ENCODE results near the gene C1orf198. TPM values are rescaled to one million over a fixed set of nuclear protein-coding genes. Genes with fewer than 3 reads are reported as not detected.

C1orf198 gene
- total and polyA plus RNA-seq, 2 experiments from 2014 or later = 76.2 to 123 TPM

GRCh38 chr1:230794431-230794830 is 73.9 kb downstream of the C1orf198 start:
- no peak overlapping the region for H3K4me2 ChIP-seq (ENCODE audit: unreplicated experiment)
- TF ChIP-seq EZH2phosphoT487 (IDR thresholded peaks at IDR 0.05; ENCODE audit: insufficient read depth, low read depth) = no peak
- TF ChIP-seq EZH2 (IDR thresholded peaks at IDR 0.05; ENCODE audit: insufficient read depth, poor library complexity, severe bottlenecking) = no peak
- no peaks in the 10 kb centered on the region for H4K20me1 ChIP-seq (ENCODE audit: insufficient read depth)
- no peaks in the 10 kb centered on the region for H3K9me2 ChIP-seq (ENCODE audit: insufficient read depth)
- H3K4me1 ChIP-seq (ENCODE audit: insufficient read depth) = no peaks in the 10 kb centered on the region
- H3K79me2 ChIP-seq (ENCODE audit: insufficient read depth) = no peaks in the 10 kb centered on the region
- no peaks in the 10 kb centered on the region for H3K36me3 ChIP-seq (ENCODE audit: low read depth)
- in situ Hi-C loops (cut with MboI) = loop anchor here (10.0 kb wide), 2 partner anchors 130 to 410 kb away; no protein-coding TSS in a partner anchor
- H3K9ac ChIP-seq = no peak overlapping the region
- H2AFZ ChIP-seq = no peak overlapping the region
- H3K4me3 ChIP-seq = no peak overlapping the region
- H3K27ac ChIP-seq = no peak overlapping the region
- no peaks in the 10 kb centered on the region for H3F3A ChIP-seq (ENCODE audit: insufficient read depth)
- H3K27me3 ChIP-seq (replicated peaks; ENCODE audit: insufficient read depth) = no peaks in the 10 kb centered on the region; the same call in 1 of the 2 replicates
- peak; percentile 19 for DNase-seq
- H3K9me3 ChIP-seq (ENCODE audit: low read depth) = no peaks in the 10 kb centered on the region
- WGBS, 2 experiments (ENCODE audit: low coverage in 1 of 2, low lambda C conversion rate in 2 of 2, missing lambda C conversion rate in 2 of 2) = 29 to 30% methylated on average over 5 of the region's 5 CpGs

- no peaks in the 10 kb centered on the region for H3K36me3 ChIP-seq (ENCODE audit: low read depth)
- no peak overlapping the region for H3K9ac ChIP-seq
- no peaks in the 10 kb centered on the region for H3K4me1 ChIP-seq (ENCODE audit: insufficient read depth)
- 84 to 89% methylated on average over 9 of the region's 9 CpGs for WGBS, 2 experiments (ENCODE audit: low coverage in 1 of 2, low lambda C conversion rate in 2 of 2, missing lambda C conversion rate in 2 of 2)
- no peaks in the 10 kb centered on the region for H3K9me2 ChIP-seq (ENCODE audit: insufficient read depth)
- H3K9me3 ChIP-seq (ENCODE audit: low read depth) = no peaks in the 10 kb centered on the region
- H3F3A ChIP-seq (ENCODE audit: insufficient read depth) = no peaks in the 10 kb centered on the region
- H3K27me3 ChIP-seq (replicated peaks; ENCODE audit: insufficient read depth) = no peaks in the 10 kb centered on the region; the same call in 1 of the 2 replicates
- in situ Hi-C loops (cut with MboI) = loop anchor here (10.0 kb wide), 2 partner anchors 131 to 411 kb away; no protein-coding TSS in a partner anchor
- H3K4me3 ChIP-seq = no peak overlapping the region
- no peak for DNase-seq
- TF ChIP-seq EZH2phosphoT487 (IDR thresholded peaks at IDR 0.05; ENCODE audit: insufficient read depth, low read depth) = no peak
- no peak for TF ChIP-seq EZH2 (IDR thresholded peaks at IDR 0.05; ENCODE audit: insufficient read depth, poor library complexity, severe bottlenecking)
- no peaks in the 10 kb centered on the region for H4K20me1 ChIP-seq (ENCODE audit: insufficient read depth)
- no peaks in the 10 kb centered on the region for H3K79me2 ChIP-seq (ENCODE audit: insufficient read depth)
- no peak overlapping the region for H2AFZ ChIP-seq
- no peak overlapping the region for H3K27ac ChIP-seq
- no peak overlapping the region for H3K4me2 ChIP-seq (ENCODE audit: unreplicated experiment)
Measured at GRCh38 chr1:230793463-230793745, 74.9 kb downstream of the C1orf198 start.

GRCh38 chr1:230792691-230793462 is 75.4 kb downstream of the C1orf198 start:
- Histone ChIP-seq H3K9ac (no peak overlapping the region), H3K27ac (no peak overlapping the region), H2AFZ (no peak overlapping the region), H3K79me2 (ENCODE audit: insufficient read depth) (no peaks in the 10 kb centered on the region), H4K20me1 (ENCODE audit: insufficient read depth) (no peaks in the 10 kb centered on the region), H3K9me2 (ENCODE audit: insufficient read depth) (no peaks in the 10 kb centered on the region), H3K36me3 (ENCODE audit: low read depth) (no peaks in the 10 kb centered on the region), H3K9me3 (ENCODE audit: low read depth) (no peaks in the 10 kb centered on the region), H3K4me2 (ENCODE audit: unreplicated experiment) (no peak overlapping the region), H3K27me3 (replicated peaks; ENCODE audit: insufficient read depth) (no peaks in the 10 kb centered on the region; the same call in 1 of the 2 replicates), H3F3A (ENCODE audit: insufficient read depth) (no peaks in the 10 kb centered on the region), H3K4me3 (no peak overlapping the region), H3K4me1 (ENCODE audit: insufficient read depth) (no peaks in the 10 kb centered on the region)
- WGBS, 2 experiments (ENCODE audit: low coverage in 1 of 2, low lambda C conversion rate in 2 of 2, missing lambda C conversion rate in 2 of 2) = 73 to 77% methylated on average over 12 to 13 of the region's 13 CpGs
- peak; percentile 13 for DNase-seq
- in situ Hi-C loops (cut with MboI) = loop anchor here (10.0 kb wide), 2 partner anchors 132 to 412 kb away; no protein-coding TSS in a partner anchor
- TF ChIP-seq EZH2 (IDR thresholded peaks at IDR 0.05; ENCODE audit: insufficient read depth, poor library complexity, severe bottlenecking) (no peak), EZH2phosphoT487 (IDR thresholded peaks at IDR 0.05; ENCODE audit: insufficient read depth, low read depth) (no peak)

- Histone ChIP-seq H3K79me2 (ENCODE audit: insufficient read depth) (no peaks in the 10 kb centered on the region), H3F3A (ENCODE audit: insufficient read depth) (no peaks in the 10 kb centered on the region), H3K4me1 (ENCODE audit: insufficient read depth) (no peaks in the 10 kb centered on the region), H3K9ac (no peak overlapping the region), H3K9me3 (ENCODE audit: low read depth) (no peaks in the 10 kb centered on the region), H3K27me3 (replicated peaks; ENCODE audit: insufficient read depth) (no peaks in the 10 kb centered on the region; the same call in 1 of the 2 replicates), H3K4me3 (no peak overlapping the region), H3K36me3 (ENCODE audit: low read depth) (no peaks in the 10 kb centered on the region), H3K27ac (no peak overlapping the region), H2AFZ (no peak overlapping the region), H3K9me2 (ENCODE audit: insufficient read depth) (no peaks in the 10 kb centered on the region), H3K4me2 (ENCODE audit: unreplicated experiment) (no peak overlapping the region), H4K20me1 (ENCODE audit: insufficient read depth) (no peaks in the 10 kb centered on the region)
- TF ChIP-seq EZH2phosphoT487 (IDR thresholded peaks at IDR 0.05; ENCODE audit: insufficient read depth, low read depth) (no peak), EZH2 (IDR thresholded peaks at IDR 0.05; ENCODE audit: insufficient read depth, poor library complexity, severe bottlenecking) (no peak)
- in situ Hi-C loops (cut with MboI) = loop anchor here (10.0 kb wide), 2 partner anchors 133 to 413 kb away; no protein-coding TSS in a partner anchor
- no peak for DNase-seq
- 52 to 56% methylated on average over 5 of the region's 5 CpGs for WGBS, 2 experiments (ENCODE audit: low coverage in 1 of 2, low lambda C conversion rate in 2 of 2, missing lambda C conversion rate in 2 of 2)
Measured at GRCh38 chr1:230791986-230792564, 76.2 kb downstream of the C1orf198 start.

Data from GM23248 (cell line).